CD4-positive, alpha-beta T cell treated with Interleukin-17A for 4 hours (primary cell): ENCODE data around the gene BRINP1.

Experiments
- DNase-seq: peaks from one replicate; pipeline ENCODE4 v3.0.0-alpha.2; 2020; ENCODE audit warnings: mixed read lengths

BRINP1 gene

GRCh38 chr9:119273984-119274665 is 95.1 kb downstream of the BRINP1 start:
- DNase-seq: no peak

GRCh38 chr9:119273325-119273904 is 95.8 kb downstream of the BRINP1 start:
- DNase-seq: no peak

- no peak for DNase-seq
Observed at GRCh38 chr9:119272500-119273211, 96.6 kb downstream of the BRINP1 start.

GRCh38 chr9:119268985-119269384 is 100.2 kb downstream of the BRINP1 start:
- DNase-seq: no peak

- DNase-seq: no peak
Observed at GRCh38 chr9:119264165-119264564, 105.1 kb downstream of the BRINP1 start.

GRCh38 chr9:119257592-119257991 is 111.6 kb downstream of the BRINP1 start:
- DNase-seq: no peak

- DNase-seq: no peak
Observed at GRCh38 chr9:119255116-119255515, 114.1 kb downstream of the BRINP1 start.

- DNase-seq: no peak
Observed at GRCh38 chr9:119252671-119253299, 116.5 kb downstream of the BRINP1 start.

- no peak for DNase-seq
Observed at GRCh38 chr9:119251936-119252335, 117.3 kb downstream of the BRINP1 start.

- no peak for DNase-seq
Observed at GRCh38 chr9:119250730-119251129, 118.5 kb downstream of the BRINP1 start.

- DNase-seq: no peak
Observed at GRCh38 chr9:119240546-119240945, 128.7 kb downstream of the BRINP1 start.

GRCh38 chr9:119234636-119235035 is 134.6 kb downstream of the BRINP1 start:
- DNase-seq: no peak

- no peak for DNase-seq
Observed at GRCh38 chr9:119227422-119227821, 141.8 kb downstream of the BRINP1 start.

GRCh38 chr9:119224431-119224830 is 144.8 kb downstream of the BRINP1 start:
- DNase-seq: no peak

- no peak for DNase-seq
Observed at GRCh38 chr9:119221276-119221675, 148.0 kb downstream of the BRINP1 start.

GRCh38 chr9:119218293-119218692 is 150.9 kb downstream of the BRINP1 start:
- DNase-seq: no peak

- no peak for DNase-seq
Observed at GRCh38 chr9:119216651-119217331, 152.4 kb downstream of the BRINP1 start.

- DNase-seq: no peak
Observed at GRCh38 chr9:119215651-119216050, 153.6 kb downstream of the BRINP1 start.

GRCh38 chr9:119213471-119213870 is 155.8 kb downstream of the BRINP1 start:
- no peak for DNase-seq

- no peak for DNase-seq
Observed at GRCh38 chr9:119197893-119198607, 171.2 kb downstream of the BRINP1 start.

- no peak for DNase-seq
Observed at GRCh38 chr9:119195521-119195920, 173.7 kb downstream of the BRINP1 start.

- DNase-seq: no peak
Observed at GRCh38 chr9:119185298-119185697, 183.9 kb downstream of the BRINP1 start.
